KMS-11 (cell line): ENCODE data around the gene ZNF827.

ENCODE experiments used
- H2AFZ ChIP-seq: fragments of 200-600 bp; sonication (generic); 2 replicates; pipeline ENCODE4 v1.6.1; 2016; ENCODE audit warnings: antibody characterized with exemption, mixed run types, low read depth
- H3K27ac ChIP-seq: fragments of 200-600 bp; sonication (generic); 2 replicates; pipeline ENCODE4 v1.6.1; 2016; ENCODE audit warnings: mild to moderate bottlenecking, mixed run types
- H3K27me3 ChIP-seq: fragments of 200-600 bp; sonication (generic); 2 replicates; pipeline ENCODE4 v1.6.1; 2017; ENCODE audit warnings: mild to moderate bottlenecking, low read depth, mixed run types, moderate library complexity; ENCODE audit not compliant: insufficient read depth
- H3K36me3 ChIP-seq: fragments of 200-600 bp; sonication (generic); 2 replicates; pipeline ENCODE4 v1.6.1; 2017; ENCODE audit warnings: mild to moderate bottlenecking, mixed run types; ENCODE audit not compliant: insufficient read depth
- H3K4me1 ChIP-seq: fragments of 200-600 bp; sonication (generic); 2 replicates; pipeline ENCODE4 v1.6.1; 2016; ENCODE audit warnings: mild to moderate bottlenecking, low read depth, mixed run types; ENCODE audit not compliant: poor library complexity, severe bottlenecking
- H3K4me2 ChIP-seq: fragments of 200-600 bp; sonication (generic); 2 replicates; pipeline ENCODE4 v1.7.0; 2016; ENCODE audit warnings: mild to moderate bottlenecking, mixed run types
- H3K4me3 ChIP-seq: fragments of 200-600 bp; sonication (generic); IDR thresholded peaks from 2 replicates; pipeline ENCODE4 v1.6.1; 2017; ENCODE audit warnings: low read depth, low read length, mixed read lengths; ENCODE audit not compliant: insufficient read depth
- H3K79me2 ChIP-seq: fragments of 200-600 bp; sonication (generic); 2 replicates; pipeline ENCODE4 v1.6.1; 2016; ENCODE audit warnings: low read depth, mixed run types; ENCODE audit not compliant: insufficient read depth
- H3K9ac ChIP-seq: fragments of 200-600 bp; sonication (generic); 2 replicates; pipeline ENCODE4 v1.6.1; 2016; ENCODE audit warnings: mild to moderate bottlenecking, mixed run types
- H4K20me1 ChIP-seq: fragments of 200-600 bp; sonication (generic); 2 replicates; pipeline ENCODE4 v1.6.1; 2016; ENCODE audit warnings: mild to moderate bottlenecking, mixed run types; ENCODE audit not compliant: insufficient read depth
- TF ChIP-seq, protein P1 (sequence below): fragments of 200-600 bp; sonication (generic); conservative IDR thresholded peaks from 2 replicates; pipeline ENCODE4 v1.6.1; 2017; ENCODE audit warnings: low read depth, mild to moderate bottlenecking, antibody characterized with exemption, low read length, moderate library complexity, mixed read lengths

The ZNF827 gene

DNA sequence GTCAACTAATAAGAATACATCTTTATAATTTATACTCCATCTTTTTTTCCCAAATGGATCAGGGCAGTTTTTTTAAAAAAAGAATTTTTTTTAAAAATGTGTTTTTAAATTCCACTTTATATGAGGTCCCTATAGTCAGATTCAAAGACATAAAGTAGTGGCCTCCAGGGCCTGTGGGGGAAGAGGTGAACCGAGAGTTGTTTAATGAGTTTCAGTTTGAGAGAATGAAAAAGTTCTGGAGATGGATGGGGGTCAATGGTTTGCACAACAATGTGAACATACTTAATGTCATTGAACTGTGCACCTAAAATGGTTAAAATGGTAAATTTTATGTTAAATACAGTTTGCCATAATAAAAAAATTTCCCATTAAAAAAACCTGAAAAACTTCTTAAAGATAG is 53.8 kb downstream of the ZNF827 start:
- H3K79me2 ChIP-seq = no peaks in the 10 kb centered on the region

DNA sequence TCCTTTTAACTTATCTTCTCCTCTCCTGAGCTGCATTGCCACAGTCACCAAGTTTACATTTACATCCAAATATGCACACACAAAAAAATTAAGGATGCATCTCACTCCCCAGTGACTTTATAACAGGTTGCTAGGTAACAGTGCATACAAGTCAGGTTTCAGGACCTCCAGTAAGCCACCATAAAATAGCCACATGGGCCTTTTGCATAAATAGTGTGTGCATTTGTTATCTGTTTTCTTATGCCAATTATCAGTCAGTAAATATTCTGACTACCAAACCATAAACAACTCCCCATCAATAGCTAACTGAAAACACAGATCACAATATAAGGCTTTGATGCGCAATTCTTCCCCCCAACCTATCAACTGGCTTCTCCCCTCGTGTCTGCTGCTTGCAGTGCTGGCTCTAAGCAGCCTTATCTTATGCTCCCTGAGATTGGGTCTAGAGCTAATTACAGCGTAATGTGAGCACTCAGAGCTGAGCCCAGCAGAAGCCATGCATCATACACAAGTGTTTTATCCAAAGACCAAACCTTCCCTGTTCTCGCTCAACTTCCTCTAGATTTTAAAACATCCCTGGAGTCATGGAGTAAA is 55.4 kb downstream of the ZNF827 start:
- TF ChIP-seq, protein P1, sequence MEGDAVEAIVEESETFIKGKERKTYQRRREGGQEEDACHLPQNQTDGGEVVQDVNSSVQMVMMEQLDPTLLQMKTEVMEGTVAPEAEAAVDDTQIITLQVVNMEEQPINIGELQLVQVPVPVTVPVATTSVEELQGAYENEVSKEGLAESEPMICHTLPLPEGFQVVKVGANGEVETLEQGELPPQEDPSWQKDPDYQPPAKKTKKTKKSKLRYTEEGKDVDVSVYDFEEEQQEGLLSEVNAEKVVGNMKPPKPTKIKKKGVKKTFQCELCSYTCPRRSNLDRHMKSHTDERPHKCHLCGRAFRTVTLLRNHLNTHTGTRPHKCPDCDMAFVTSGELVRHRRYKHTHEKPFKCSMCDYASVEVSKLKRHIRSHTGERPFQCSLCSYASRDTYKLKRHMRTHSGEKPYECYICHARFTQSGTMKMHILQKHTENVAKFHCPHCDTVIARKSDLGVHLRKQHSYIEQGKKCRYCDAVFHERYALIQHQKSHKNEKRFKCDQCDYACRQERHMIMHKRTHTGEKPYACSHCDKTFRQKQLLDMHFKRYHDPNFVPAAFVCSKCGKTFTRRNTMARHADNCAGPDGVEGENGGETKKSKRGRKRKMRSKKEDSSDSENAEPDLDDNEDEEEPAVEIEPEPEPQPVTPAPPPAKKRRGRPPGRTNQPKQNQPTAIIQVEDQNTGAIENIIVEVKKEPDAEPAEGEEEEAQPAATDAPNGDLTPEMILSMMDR = no peak
- H2AFZ ChIP-seq = no peak overlapping the region
- no peaks in the 10 kb centered on the region for H3K79me2 ChIP-seq
- no peaks in the 10 kb centered on the region for H4K20me1 ChIP-seq
- no peaks in the 10 kb centered on the region for H3K36me3 ChIP-seq
- H3K4me3 ChIP-seq = no peak overlapping the region
- no peak overlapping the region for H3K27ac ChIP-seq
- peaks cover 16% of the 10 kb centered on the region for H3K4me1 ChIP-seq
- no peak overlapping the region for H3K4me2 ChIP-seq
- no peak overlapping the region for H3K9ac ChIP-seq
- no peaks in the 10 kb centered on the region for H3K27me3 ChIP-seq

More for the DNA sequence above, 53.8 kb downstream of the ZNF827 start:
- Histone ChIP-seq H3K4me1 (peaks cover 16% of the 10 kb centered on the region), H3K4me3 (no peak overlapping the region), H3K4me2 (no peak overlapping the region), H3K36me3 (no peaks in the 10 kb centered on the region), H3K27me3 (no peaks in the 10 kb centered on the region), H3K27ac (no peak overlapping the region), H2AFZ (no peak overlapping the region), H3K9ac (no peak overlapping the region), H4K20me1 (no peaks in the 10 kb centered on the region)
- TF ChIP-seq, protein P1 = no peak

DNA sequence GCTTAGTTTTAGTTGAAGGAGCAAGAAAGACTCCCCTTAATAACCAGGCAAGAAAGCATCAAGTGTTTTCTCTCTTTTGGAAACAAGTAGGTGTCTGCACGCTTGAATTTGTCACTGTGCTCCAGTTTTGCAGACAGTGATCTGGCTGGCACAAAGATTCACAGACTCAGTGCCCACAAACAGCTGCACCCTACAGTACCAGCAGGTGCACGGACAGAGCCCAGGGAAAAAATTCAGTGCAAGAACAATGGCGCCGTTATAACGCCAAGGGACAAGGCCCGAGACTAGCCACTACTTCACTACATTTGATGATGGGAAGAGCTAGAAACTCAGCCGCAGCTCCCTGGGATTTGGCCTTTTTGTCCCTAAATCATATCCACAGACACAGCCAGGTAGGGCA is 56.0 kb downstream of the ZNF827 start:
- no peak overlapping the region for H3K4me3 ChIP-seq
- no peak overlapping the region for H3K9ac ChIP-seq
- no peaks in the 10 kb centered on the region for H3K36me3 ChIP-seq
- H3K27ac ChIP-seq = no peak overlapping the region
- no peaks in the 10 kb centered on the region for H3K79me2 ChIP-seq
- no peak overlapping the region for H3K4me2 ChIP-seq
- H3K27me3 ChIP-seq = no peaks in the 10 kb centered on the region
- no peaks in the 10 kb centered on the region for H4K20me1 ChIP-seq
- peaks cover 16% of the 10 kb centered on the region for H3K4me1 ChIP-seq
- H2AFZ ChIP-seq = no peak overlapping the region
- TF ChIP-seq, protein P1 = no peak

DNA sequence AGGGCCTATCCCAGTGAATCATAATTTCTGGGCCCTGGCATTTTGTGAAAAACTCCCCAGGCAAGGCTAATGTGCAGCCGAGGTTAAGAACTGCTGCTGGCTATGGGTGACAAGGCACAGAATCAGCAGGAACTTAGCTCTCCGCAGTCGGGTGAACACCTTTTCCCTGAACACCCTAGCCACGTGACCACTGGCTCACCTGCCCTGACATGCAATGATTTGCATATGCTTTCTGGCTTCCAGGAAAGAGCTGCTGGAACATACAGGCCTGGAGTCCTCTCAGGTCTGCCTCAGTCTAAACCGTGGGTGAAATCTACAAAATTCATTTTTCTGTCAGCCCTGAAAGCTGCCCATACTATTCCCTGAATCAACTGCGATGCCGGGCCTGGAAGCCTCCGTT is 56.6 kb downstream of the ZNF827 start:
- H2AFZ ChIP-seq = no peak overlapping the region
- no peak overlapping the region for H3K4me2 ChIP-seq
- no peak overlapping the region for H3K27ac ChIP-seq
- no peaks in the 10 kb centered on the region for H3K36me3 ChIP-seq
- H3K9ac ChIP-seq = no peak overlapping the region
- H3K27me3 ChIP-seq = no peaks in the 10 kb centered on the region
- TF ChIP-seq, protein P1 = no peak
- no peak overlapping the region for H3K4me3 ChIP-seq
- H3K79me2 ChIP-seq = no peaks in the 10 kb centered on the region
- H3K4me1 ChIP-seq = peaks cover 16% of the 10 kb centered on the region
- H4K20me1 ChIP-seq = no peaks in the 10 kb centered on the region
